HG02840 (cell line): ENCODE measurements around the gene POLA2.

Experiments used
- ATAC-seq: cut with Tn5 transposase; IDR thresholded peaks from one replicate; pipeline ENCODE4 v1.9.1; 2021; ENCODE audit warnings: mild to moderate bottlenecking, moderate library complexity, moderate number of reproducible peaks; ENCODE audit not compliant: unreplicated experiment, low FRiP score

Gene POLA2

GRCh38 chr11:65304613-65305012 is 42.9 kb downstream of the POLA2 start:
- ATAC-seq: no peak

DNA sequence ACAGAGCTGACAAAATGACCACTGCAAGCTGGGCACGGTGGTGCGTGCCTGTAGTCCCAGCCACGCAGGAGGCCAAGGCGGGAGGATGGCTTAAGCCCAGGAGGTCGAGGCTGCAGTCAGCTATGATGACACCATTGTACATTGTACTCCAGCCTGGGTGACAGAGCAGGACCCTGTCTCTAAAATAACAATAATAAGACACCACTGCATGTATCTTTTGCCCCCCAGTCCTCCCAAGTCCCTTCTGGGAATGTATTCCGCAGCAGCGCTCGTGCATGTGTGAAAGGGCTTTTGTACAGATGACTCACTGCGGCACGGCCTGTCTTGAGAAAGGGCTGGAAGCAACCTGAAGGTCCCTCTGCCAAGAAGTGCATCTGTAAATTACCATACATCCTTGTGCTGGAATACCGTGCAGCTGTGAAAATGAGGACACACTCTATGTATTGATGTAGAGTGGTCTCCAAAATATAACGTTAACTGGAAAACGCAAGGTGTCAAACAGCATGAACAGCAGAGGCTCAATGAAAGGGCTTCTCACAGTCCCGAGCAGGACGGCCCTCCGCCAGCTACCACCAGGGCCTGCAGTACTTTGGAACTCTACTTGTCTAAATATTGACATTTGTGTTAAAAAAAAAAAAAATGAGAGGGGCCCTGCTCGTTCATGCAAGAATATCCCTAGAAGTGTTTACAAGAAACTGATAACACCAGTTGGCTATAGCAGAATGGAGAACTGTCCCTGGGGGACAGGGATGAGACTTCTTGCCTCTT is 43.9 kb downstream of the POLA2 start:
- no peak for ATAC-seq

DNA sequence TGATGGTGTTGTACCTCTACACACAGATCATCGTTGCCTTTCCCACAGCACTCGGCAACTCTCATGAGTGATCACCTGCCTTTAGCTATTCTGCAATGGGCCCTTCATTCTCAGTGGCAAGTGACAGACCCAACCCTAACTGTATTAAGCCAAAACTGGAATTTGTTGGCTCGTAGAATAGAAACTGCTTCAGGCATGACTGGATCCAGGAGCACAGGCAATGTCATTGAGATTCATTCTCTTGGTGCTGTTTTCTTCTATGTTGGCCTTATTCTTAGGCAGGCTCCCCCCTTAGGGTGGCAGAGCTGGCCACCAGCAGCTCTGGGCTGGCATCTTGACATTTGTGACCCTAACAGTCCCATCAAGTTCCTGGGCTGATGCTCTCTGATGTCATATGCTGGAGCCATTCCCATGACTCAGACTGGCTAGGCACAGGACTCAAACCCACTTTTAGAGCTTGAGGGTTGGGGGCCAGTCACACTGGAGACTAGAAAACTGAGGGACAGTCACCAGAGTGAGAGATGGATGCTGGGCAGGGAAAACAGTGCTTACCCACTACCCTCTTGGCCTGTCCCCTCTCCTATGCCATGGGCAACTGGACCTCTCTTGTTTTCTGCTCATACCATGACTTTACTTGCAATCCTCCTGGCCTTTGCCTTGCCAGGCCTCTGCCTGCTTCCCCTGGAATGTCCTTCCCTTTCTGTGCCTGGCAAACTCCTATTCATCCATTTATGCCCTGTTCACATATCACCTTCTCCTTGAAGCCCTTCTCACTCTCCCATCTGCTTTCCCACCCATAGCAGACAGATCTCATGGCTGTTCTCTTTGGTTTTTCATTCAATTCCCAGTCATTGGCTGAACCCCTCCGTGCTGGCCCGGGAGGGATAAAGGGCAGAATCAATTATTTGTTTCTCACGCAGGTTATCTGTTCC is 45.8 kb downstream of the POLA2 start:
- no peak for ATAC-seq

GRCh38 chr11:65308281-65308891 is 46.6 kb downstream of the POLA2 start:
- no peak for ATAC-seq

- no peak for ATAC-seq
Measured at GRCh38 chr11:65309006-65309405, 47.2 kb downstream of the POLA2 start.

- ATAC-seq: no peak
Measured at GRCh38 chr11:65310215-65310614, 48.5 kb downstream of the POLA2 start.

- no peak for ATAC-seq
Measured at GRCh38 chr11:65310736-65311135, 49.0 kb downstream of the POLA2 start.

DNA sequence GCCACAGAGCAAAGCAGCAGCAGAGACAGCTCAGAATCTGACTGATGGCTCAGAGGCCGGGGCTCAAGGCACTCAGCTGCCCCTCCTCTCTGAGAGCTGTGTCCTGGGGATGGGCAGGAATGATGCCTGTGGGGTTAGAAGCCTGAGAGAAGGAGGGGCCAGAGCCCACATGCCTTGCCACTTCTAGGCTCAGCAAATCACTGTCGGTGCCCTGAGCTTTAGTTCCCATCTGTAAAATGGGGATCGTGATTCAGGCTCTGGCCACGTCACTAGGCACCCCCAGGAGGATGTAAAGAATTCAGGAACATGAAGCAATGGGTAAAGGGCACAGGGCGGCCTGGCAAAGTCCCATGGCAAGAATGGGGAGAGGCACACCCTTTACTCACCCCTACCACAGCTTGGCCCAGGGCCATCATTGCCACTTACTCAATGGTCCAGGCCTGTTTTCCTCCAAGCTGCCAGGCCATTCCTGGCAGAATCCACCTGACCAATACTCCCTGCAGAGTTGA is 49.5 kb downstream of the POLA2 start:
- ATAC-seq: no peak

GRCh38 chr11:65314501-65315203 is 52.9 kb downstream of the POLA2 start, which contains the start of gene CDC42EP2:
Gene CDC42EP2 (plus strand): TSS chr11:65314866. CDS start chr11:65320899, 6,033 bp downstream.
- peak; percentile 47 for ATAC-seq

GRCh38 chr11:65315204-65315865 is 53.6 kb downstream of the POLA2 start:
- peak; percentile 48 for ATAC-seq

DNA sequence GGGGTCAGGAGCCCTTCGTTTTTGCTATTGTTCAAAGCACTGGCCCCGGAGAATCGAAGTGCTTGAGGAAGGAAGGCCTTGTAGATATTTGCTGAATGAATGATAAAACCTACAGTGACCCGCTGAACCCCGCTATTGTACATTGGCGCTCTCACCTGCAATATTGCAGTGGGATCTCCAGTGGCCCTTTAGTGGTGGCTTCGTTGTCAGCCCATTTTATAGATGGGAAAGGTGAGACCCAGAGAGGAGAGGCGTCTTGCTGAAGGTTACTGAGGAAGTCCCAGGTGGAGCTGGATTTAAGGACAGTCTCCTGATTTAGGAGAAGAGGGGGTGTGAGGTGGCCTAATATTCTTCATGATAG is 54.1 kb downstream of the POLA2 start:
- no peak for ATAC-seq

GRCh38 chr11:65316227-65317024 is 54.7 kb downstream of the POLA2 start:
- ATAC-seq: no peak

- no peak for ATAC-seq
Measured at GRCh38 chr11:65317025-65317786, 55.4 kb downstream of the POLA2 start.

- ATAC-seq: no peak
Measured at GRCh38 chr11:65320386-65321075, 58.8 kb downstream of the POLA2 start.

- no peak for ATAC-seq
Measured at GRCh38 chr11:65321076-65321475, 59.3 kb downstream of the POLA2 start.

GRCh38 chr11:65321828-65322485 is 60.2 kb downstream of the POLA2 start:
- ATAC-seq: no peak

DNA sequence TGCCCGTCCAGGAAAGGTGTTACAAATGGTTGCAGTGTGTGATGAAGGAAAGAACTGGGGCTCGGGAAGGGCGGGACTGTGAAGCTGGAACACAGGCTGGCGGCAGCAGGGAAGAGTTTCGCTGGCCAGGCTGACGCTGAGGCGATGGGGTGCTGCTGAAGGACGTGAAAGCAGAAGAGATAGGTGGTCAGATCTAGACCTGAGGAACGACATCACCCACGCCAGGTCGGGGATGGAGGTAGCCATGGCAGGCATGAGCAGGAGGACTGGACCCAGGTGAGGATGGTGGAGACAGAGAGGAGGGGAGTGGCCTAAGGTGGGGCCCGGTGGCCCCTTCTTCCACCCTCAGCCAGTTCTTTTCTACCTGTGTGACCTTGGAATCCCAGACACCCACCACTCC is 62.1 kb downstream of the POLA2 start:
- no peak for ATAC-seq
